GM19193 (cell line): Measurements from ENCODE around the gene MEGF11.

Experiments used
- POLR2A ChIP-seq: IDR thresholded peaks from 4 replicates; pipeline ENCODE4 v1.6.1; 2011; ENCODE audit not compliant: insufficient read depth, insufficient read length; ENCODE audit errors: extremely low read depth

MEGF11 gene

DNA sequence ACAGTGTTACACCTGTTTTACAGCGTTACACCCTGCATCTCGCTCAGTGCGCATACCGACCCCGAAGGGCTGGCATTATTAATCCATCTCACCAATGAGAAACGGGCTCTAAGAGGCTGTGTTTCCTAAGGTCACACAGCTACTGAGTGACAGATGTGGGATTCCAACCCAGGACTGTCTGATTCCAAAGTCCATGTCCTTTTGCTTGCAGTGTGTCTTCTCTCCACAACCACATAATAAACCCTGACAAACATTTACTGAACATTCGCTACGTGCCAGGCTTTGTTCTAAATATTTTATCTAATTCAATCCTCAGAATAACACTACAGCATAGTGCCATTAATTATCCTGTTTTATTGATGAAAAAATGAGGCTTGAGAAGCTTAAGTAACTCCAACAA is 305.2 kb downstream of the MEGF11 start:
- TF ChIP-seq POLR2A: no peak

DNA sequence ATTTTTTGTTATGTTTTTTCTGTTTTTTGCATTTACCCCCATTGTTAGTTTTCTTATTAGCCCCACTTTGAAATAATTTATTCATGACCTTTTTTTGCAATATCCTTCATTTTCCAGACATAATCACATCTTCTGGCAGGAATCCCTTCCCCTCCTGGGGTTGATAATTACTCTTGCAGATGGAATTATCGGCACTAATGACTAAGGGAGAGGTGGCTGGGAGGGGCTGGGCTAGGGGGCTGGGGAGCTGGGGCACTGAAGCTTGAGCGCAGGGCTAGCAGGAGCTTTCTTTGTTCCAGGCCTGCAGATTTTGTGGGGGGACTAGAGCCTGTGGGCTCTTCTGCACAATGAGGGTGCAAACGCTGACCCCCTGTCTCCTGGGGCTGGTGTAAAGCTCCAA is 306.5 kb downstream of the MEGF11 start:
- TF ChIP-seq POLR2A: no peak

DNA sequence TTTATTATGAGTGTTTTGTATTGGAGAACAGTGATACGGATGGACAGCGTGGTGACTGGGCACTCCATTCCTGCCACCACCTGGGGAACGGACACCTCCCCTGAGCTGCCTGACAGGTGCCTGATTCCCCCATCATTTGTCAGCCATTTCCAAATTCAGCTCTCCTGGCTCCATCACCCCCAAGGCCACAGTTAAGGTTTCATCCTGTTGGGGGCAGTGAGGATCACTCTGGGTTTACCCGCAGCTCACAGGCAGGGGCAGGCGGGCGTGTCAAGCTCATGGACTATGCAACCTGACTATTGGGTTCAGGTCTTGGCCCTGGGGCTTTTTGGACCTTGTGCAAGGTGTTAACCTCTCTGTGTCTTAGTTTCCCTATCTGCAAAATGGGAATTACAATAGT is 307.9 kb downstream of the MEGF11 start:
- no peak for TF ChIP-seq POLR2A

DNA sequence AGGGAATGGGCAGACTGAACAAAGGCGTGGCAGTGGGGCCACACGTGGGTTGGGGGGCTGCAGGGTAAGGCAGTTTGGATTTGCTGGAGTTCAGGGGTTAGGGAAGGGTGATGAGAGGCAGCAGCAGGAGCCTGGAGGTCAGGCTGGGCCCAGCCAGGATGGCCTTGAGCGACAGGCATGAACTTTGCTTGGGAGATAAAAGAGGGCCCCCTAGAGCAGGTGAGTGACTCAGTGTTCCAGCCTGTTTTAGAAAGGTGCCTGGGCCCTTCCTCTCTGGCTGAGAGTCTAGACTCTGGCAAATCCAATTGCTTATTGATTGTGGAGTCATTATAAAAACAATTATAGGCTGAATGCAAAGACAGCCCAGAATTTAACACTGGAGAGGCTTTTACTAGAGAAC is 309.1 kb downstream of the MEGF11 start:
- no peak for TF ChIP-seq POLR2A

DNA sequence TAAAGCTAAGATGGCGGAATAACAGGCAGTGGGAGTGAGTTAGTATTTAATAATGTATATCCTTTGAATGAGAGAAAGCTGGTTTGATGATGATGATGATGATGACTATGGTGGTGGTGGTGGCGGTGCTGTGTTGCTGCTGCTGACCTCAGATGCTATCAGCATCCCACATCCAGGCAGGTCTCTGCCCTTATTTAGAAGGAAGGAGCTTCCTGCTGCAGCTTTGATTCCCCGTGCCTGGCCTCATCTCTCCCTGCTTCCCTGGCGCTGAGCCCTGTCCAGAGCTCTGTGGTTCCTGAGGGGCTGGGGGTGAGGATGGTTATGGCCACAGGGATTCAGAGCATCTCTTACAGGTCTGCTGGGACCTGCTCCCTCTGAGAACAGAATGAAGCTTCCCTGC is 311.1 kb downstream of the MEGF11 start:
- TF ChIP-seq POLR2A: no peak

DNA sequence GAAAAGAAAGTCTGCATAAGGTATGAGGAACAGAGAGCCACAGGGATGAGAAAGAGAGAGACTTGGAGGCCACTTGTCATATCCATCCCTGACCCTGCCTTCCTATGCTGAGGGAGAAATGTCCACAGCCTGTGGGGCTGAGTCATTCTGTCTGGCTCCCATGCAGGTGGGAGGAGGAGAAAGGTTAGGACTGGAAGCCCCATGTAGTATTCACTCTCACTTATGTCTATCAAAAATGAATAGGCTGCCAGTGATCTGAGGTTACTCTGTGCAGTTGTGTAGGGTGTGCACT is 313.0 kb downstream of the MEGF11 start:
- no peak for TF ChIP-seq POLR2A

- TF ChIP-seq POLR2A: no peak
Observed at GRCh38 chr15:65939901-65940617, 313.5 kb downstream of the MEGF11 start.

GRCh38 chr15:65938604-65939003 is 314.9 kb downstream of the MEGF11 start:
- no peak for TF ChIP-seq POLR2A

DNA sequence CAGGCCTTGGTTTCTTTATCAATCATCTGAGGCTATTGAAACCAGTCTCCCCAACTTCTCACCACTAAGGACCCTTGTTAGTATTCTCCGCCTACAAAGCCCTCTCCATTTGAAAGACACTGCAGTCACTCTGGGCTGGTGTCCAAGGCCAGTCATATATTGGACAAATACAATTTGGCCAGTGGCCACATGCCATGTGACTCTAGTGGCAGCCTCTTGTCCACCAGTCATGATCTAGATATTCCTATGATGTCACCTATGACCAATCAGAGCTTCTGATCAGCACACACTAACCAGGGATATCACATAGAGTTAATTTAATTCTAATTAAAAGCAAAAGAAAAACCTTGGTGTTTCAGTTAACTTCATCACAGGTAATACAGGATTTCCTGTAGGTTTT is 316.1 kb downstream of the MEGF11 start:
- TF ChIP-seq POLR2A: no peak

DNA sequence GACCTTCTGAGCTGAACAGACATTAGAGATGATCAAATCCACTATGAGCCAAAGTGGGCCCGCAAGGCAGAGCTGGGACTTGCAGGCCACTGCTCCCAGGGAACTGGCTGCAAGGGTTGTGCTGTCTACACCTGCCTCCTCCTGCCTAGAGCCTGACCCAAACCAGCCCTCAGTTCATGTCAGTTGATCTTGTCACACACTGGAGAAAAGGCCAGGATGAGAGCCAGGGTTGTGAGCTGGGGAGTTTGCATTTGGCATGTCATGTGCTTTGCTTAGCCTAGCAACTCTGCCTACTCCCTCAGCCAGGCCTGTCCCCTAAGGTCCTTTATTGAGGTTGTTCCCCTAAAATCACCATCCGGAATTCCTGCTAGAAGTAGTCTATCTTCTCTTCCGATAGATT is 316.5 kb downstream of the MEGF11 start:
- TF ChIP-seq POLR2A: no peak

DNA sequence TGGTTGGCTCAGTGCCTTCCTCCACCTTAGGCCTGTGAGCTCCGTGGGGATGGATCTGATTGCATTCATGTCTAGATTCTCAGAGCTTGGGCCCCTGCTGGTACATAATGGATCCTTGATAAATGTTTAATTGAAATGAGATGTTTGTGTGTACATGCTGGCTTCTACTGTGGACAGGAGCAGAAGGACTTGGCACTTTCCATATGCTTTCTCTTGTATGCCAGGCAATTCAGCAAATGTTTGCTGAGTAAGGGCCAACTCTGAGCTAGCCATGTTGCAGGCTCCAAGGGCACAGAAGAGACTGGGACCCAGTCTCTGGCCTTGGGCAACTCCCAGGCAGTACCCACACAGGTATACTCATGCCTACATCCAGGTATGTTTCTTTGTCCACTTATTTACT is 317.3 kb downstream of the MEGF11 start:
- TF ChIP-seq POLR2A: no peak

DNA sequence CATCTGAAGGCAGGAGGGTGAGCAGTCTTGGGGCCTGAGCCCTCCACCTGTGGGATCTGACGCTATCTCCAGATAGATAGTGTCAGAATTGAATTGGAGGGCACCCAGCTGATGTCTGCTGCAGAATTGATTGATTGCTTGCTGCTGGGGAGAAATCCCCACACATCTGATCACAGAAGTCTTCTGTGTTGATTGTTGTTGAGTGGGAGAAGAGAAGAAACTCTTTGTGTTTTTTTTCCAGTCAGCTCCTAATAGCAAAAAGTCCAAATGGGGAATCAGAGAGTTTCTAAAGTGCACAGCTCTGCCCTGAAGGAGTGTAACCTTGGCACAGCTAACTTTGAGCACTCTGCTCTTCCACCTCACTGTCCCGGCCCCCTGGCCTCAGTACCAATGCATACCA is 318.2 kb downstream of the MEGF11 start:
- TF ChIP-seq POLR2A: no peak

DNA sequence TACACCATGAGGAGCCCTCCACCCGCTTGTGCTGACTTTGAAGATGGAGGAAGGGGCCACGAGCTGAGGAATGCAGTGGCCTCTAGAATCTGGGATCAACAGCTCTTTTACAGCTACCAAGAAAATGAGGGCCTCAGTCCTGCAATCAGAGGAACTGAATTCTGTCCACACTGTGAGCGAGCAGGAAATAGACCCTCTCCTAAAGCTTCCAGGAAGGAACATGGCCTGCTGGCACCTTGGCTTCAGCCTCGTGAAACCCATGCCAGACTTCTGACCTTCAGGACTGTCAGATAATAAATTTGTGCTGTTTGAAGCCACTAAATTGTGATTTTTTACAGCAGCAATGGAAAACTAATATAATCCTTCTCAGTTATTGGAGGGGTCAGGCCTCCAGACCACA is 322.3 kb downstream of the MEGF11 start:
- TF ChIP-seq POLR2A: no peak

DNA sequence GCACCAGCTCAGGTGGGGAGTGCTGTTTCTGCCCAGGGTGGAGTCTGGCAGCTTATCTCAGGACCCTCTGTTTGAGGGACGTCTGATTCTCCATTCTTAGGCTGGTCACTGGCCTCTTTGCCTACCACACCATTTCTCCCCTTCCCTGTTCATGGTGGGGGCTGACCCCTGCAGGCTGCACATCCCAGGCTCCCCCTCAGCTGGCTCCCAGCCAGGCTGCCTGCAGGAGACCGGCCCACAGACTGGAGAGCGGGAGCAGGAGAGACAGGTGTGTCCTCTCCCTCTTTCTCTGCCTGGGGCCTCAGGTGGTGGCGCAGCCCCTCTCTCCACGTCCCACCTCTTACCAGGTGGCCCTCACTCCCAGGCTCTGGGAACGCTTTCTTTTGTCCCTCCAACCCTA is 323.4 kb downstream of the MEGF11 start:
- TF ChIP-seq POLR2A: no peak

- no peak for TF ChIP-seq POLR2A
Observed at GRCh38 chr15:65929573-65929972, 324.0 kb downstream of the MEGF11 start.

GRCh38 chr15:65927545-65927944 is 326.0 kb downstream of the MEGF11 start:
- no peak for TF ChIP-seq POLR2A

DNA sequence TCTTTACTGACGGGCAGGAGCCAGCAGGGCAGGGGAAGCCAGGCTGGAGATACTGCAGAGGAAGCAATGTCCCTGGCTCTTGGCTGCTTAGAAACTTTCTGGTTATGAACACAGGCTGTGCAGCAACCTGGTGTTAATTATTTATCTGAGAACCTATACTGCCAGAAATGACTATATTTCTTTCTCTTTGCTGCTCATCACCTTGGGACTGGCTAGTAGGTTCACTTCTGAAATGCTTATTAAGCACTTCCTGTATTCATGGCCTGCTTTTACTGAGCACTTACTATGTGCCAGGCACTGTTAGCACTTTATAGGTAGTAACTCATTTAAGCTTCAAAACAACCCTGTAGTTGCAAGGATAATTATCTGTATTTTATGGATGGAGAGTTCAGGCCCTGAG is 326.7 kb downstream of the MEGF11 start:
- TF ChIP-seq POLR2A: no peak
